ENCODE measurements around the gene TDRD9. TPM values are rescaled to one million over a fixed set of nuclear protein-coding genes. Genes with fewer than 3 reads are reported as not detected.
"Not testable (repeated sequence)": the region's sequence is repeated elsewhere in the genome, so short reads cannot be mapped to it uniquely, and the experiment has no call there.

TDRD9 gene
- total RNA-seq, 1 donor from 2014 or later: 0.96 TPM

- DNase-seq (ENCODE audit: low spot score): not testable (repeated sequence)
Measured at GRCh38 chr14:103980623-103981238, 52.5 kb downstream of the TDRD9 start.

- DNase-seq (ENCODE audit: low spot score): no peak
Measured at GRCh38 chr14:103984196-103984595, 55.9 kb downstream of the TDRD9 start.

GRCh38 chr14:103989034-103989433 lies 60.8 kb downstream of the TDRD9 start:
- no peak for DNase-seq (ENCODE audit: low spot score)

- DNase-seq (ENCODE audit: low spot score): no peak
Measured at GRCh38 chr14:103989964-103990363, 61.7 kb downstream of the TDRD9 start.

- DNase-seq (ENCODE audit: low spot score): peak; percentile 10
Measured at GRCh38 chr14:103994535-103995184, 66.4 kb downstream of the TDRD9 start.

- DNase-seq (ENCODE audit: low spot score): no peak
Measured at GRCh38 chr14:103995876-103996275, 67.6 kb downstream of the TDRD9 start.

GRCh38 chr14:103997391-103997790 lies 69.1 kb downstream of the TDRD9 start:
- DNase-seq (ENCODE audit: low spot score): no peak

GRCh38 chr14:103998027-103998426 lies 69.8 kb downstream of the TDRD9 start:
- DNase-seq (ENCODE audit: low spot score): no peak

- no peak for DNase-seq (ENCODE audit: low spot score)
Measured at GRCh38 chr14:103999795-104000440, 71.7 kb downstream of the TDRD9 start.

GRCh38 chr14:104001003-104001402 lies 72.7 kb downstream of the TDRD9 start:
- DNase-seq (ENCODE audit: low spot score): no peak

GRCh38 chr14:104003616-104004015 lies 75.4 kb downstream of the TDRD9 start:
- no peak for DNase-seq (ENCODE audit: low spot score)

GRCh38 chr14:104004849-104005248 lies 76.6 kb downstream of the TDRD9 start:
- DNase-seq (ENCODE audit: low spot score): no peak

GRCh38 chr14:104005489-104005888 lies 77.2 kb downstream of the TDRD9 start:
- no peak for DNase-seq (ENCODE audit: low spot score)

GRCh38 chr14:104007121-104007520 lies 78.9 kb downstream of the TDRD9 start:
- no peak for DNase-seq (ENCODE audit: low spot score)

- DNase-seq (ENCODE audit: low spot score): no peak
Measured at GRCh38 chr14:104009297-104009696, 81.0 kb downstream of the TDRD9 start.

- peak; percentile 49 for DNase-seq (ENCODE audit: low spot score)
Measured at GRCh38 chr14:104011824-104012517, 83.7 kb downstream of the TDRD9 start.

GRCh38 chr14:104014764-104015163 lies 86.5 kb downstream of the TDRD9 start:
- DNase-seq (ENCODE audit: low spot score): no peak

- no peak for DNase-seq (ENCODE audit: low spot score)
Measured at GRCh38 chr14:104016873-104017650, 88.8 kb downstream of the TDRD9 start.

- DNase-seq (ENCODE audit: low spot score): no peak
Measured at GRCh38 chr14:104019029-104019428, 90.8 kb downstream of the TDRD9 start.

- no peak for DNase-seq (ENCODE audit: low spot score)
Measured at GRCh38 chr14:104019806-104020205, 91.5 kb downstream of the TDRD9 start.

- no peak for DNase-seq (ENCODE audit: low spot score)
Measured at GRCh38 chr14:104020471-104020870, 92.2 kb downstream of the TDRD9 start.
